H9 (cell line): ENCODE data around the gene CCDC141. TPM values are rescaled to one million over a fixed set of nuclear protein-coding genes. Genes with fewer than 3 reads are reported as not detected.

Experiments
- DNase-seq: peaks from one replicate; pipeline ENCODE4 v3.0.0-alpha.2; 2017
- H2AFZ ChIP-seq: one replicate; pipeline ENCODE4 v1.6.1; 2013; ENCODE audit warnings: mild to moderate bottlenecking, low read length, control low read depth, moderate library complexity
- H2AK5ac ChIP-seq: 2 replicates; pipeline ENCODE4 v1.6.1; 2013; ENCODE audit warnings: low read length, control low read depth, mixed read lengths; ENCODE audit not compliant: insufficient read length
- H2BK120ac ChIP-seq: one replicate; pipeline ENCODE4 v1.6.1; 2013; ENCODE audit warnings: low read depth, mild to moderate bottlenecking, low read length, control low read depth, inconsistent platforms; ENCODE audit not compliant: poor library complexity, severe bottlenecking
- H2BK12ac ChIP-seq: 2 replicates; pipeline ENCODE4 v1.6.1; 2013; ENCODE audit warnings: low read length, control low read depth, mixed read lengths, low read depth; ENCODE audit not compliant: insufficient read length
- H2BK15ac ChIP-seq: 2 replicates; pipeline ENCODE4 v1.6.1; 2013; ENCODE audit warnings: low read depth, low read length, control low read depth
- H2BK20ac ChIP-seq: one replicate; pipeline ENCODE4 v1.6.1; 2013; ENCODE audit warnings: low read depth, mild to moderate bottlenecking, low read length, control low read depth, inconsistent platforms; ENCODE audit not compliant: poor library complexity, severe bottlenecking
- H2BK5ac ChIP-seq: 2 replicates; pipeline ENCODE4 v1.6.1; 2013; ENCODE audit warnings: low read length, control low read depth, mixed read lengths; ENCODE audit not compliant: insufficient read length
- H3K14ac ChIP-seq: 2 replicates; pipeline ENCODE4 v1.6.1; 2013; ENCODE audit warnings: low read length, control low read depth; ENCODE audit not compliant: insufficient read depth
- H3K18ac ChIP-seq: 2 replicates; pipeline ENCODE4 v1.6.1; 2013; ENCODE audit warnings: low read depth, mild to moderate bottlenecking, mixed read lengths, low read length, control low read depth; ENCODE audit not compliant: insufficient read length
- H3K23ac ChIP-seq: 2 replicates; pipeline ENCODE4 v1.6.1; 2013; ENCODE audit warnings: low read length, control low read depth, mixed read lengths, low read depth; ENCODE audit not compliant: insufficient read length
- H3K23me2 ChIP-seq: 2 replicates; pipeline ENCODE4 v1.6.1; 2013; ENCODE audit warnings: low read depth, mild to moderate bottlenecking, mixed read lengths, low read length, control low read depth; ENCODE audit not compliant: insufficient read length, poor library complexity, severe bottlenecking
- H3K27ac ChIP-seq: 2 replicates; pipeline ENCODE4 v1.5.1; 2013; ENCODE audit warnings: low read length, control low read depth, mixed read lengths, low read depth; ENCODE audit not compliant: insufficient read length
- H3K27me3 ChIP-seq: 2 replicates; pipeline ENCODE4 v1.6.1; 2013; ENCODE audit warnings: low read length, control low read depth, inconsistent platforms; ENCODE audit not compliant: insufficient read depth
- H3K4ac ChIP-seq: 2 replicates; pipeline ENCODE4 v1.6.1; 2013; ENCODE audit warnings: low read depth, mild to moderate bottlenecking, control low read depth, inconsistent platforms, low read length, moderate library complexity
- H3K4me1 ChIP-seq: 2 replicates; pipeline ENCODE4 v1.6.1; 2013; ENCODE audit warnings: low read length, control low read depth, inconsistent platforms; ENCODE audit not compliant: insufficient read depth
- H3K4me2 ChIP-seq: 2 replicates; pipeline ENCODE4 v1.6.1; 2013; ENCODE audit warnings: low read length, control low read depth, mixed read lengths; ENCODE audit not compliant: insufficient read length, insufficient read depth
- H3K56ac ChIP-seq: 2 replicates; pipeline ENCODE4 v1.6.1; 2013; ENCODE audit warnings: low read depth, mild to moderate bottlenecking, mixed read lengths, low read length, control low read depth; ENCODE audit not compliant: insufficient read length
- H3K79me1 ChIP-seq: 2 replicates; pipeline ENCODE4 v1.6.1; 2013; ENCODE audit warnings: low read depth, mild to moderate bottlenecking, moderate library complexity, low read length, control low read depth, inconsistent platforms; ENCODE audit not compliant: insufficient read depth, poor library complexity, severe bottlenecking
- H3K79me2 ChIP-seq: 2 replicates; pipeline ENCODE4 v1.6.1; 2013; ENCODE audit warnings: low read length, control low read depth, inconsistent platforms; ENCODE audit not compliant: insufficient read depth
- H3K9ac ChIP-seq: 2 replicates; pipeline ENCODE4 v1.6.1; 2013; ENCODE audit warnings: low read length, control low read depth, mixed read lengths; ENCODE audit not compliant: insufficient read length; ENCODE audit errors: extremely low read depth
- H3K9me3 ChIP-seq: one replicate; pipeline ENCODE4 v1.6.1; 2013; ENCODE audit warnings: low read depth, low read length, inconsistent platforms; ENCODE audit not compliant: control insufficient read depth
- H3T11ph ChIP-seq: one replicate; pipeline ENCODE4 v1.6.1; 2013; ENCODE audit warnings: mild to moderate bottlenecking, low read length, control low read depth, inconsistent platforms
- H4K20me1 ChIP-seq: one replicate; pipeline ENCODE4 v1.6.1; 2013; ENCODE audit not compliant: control insufficient read depth, insufficient read length, insufficient read depth
- H4K5ac ChIP-seq: 2 replicates; pipeline ENCODE4 v1.6.1; 2013; ENCODE audit warnings: low read depth, mild to moderate bottlenecking, mixed read lengths, low read length, control low read depth; ENCODE audit not compliant: insufficient read length
- H4K8ac ChIP-seq: replicated peaks from 2 replicates; pipeline ENCODE4 v1.6.1; 2013; ENCODE audit warnings: low read length, control low read depth, mixed read lengths, low read depth; ENCODE audit not compliant: insufficient read length
- H4K91ac ChIP-seq: 2 replicates; pipeline ENCODE4 v1.6.1; 2013; ENCODE audit warnings: low read depth, mild to moderate bottlenecking, moderate library complexity, mixed read lengths, low read length, control low read depth; ENCODE audit not compliant: insufficient read length
- H3K27ac Mint-ChIP-seq, 3 experiments: 2 replicates in 2 of 3; 3 replicates in 1 of 3; pipeline ENCODE4 v1.8.0; 2020 to 2021; ENCODE audit warnings: mixed read lengths in 3 of 3, mild to moderate bottlenecking in 1 of 3, moderate library complexity in 1 of 3
- H3K27me3 Mint-ChIP-seq: 2 replicates; pipeline ENCODE4 v1.8.0; 2021; ENCODE audit warnings: low read depth, mild to moderate bottlenecking, moderate library complexity, mixed read lengths
- H3K36me3 Mint-ChIP-seq, 3 experiments: 2 replicates in 2 of 3; 3 replicates in 1 of 3; pipeline ENCODE4 v1.8.0; 2020 to 2021; ENCODE audit warnings: low read depth in 3 of 3, mixed read lengths in 3 of 3; ENCODE audit not compliant: insufficient read depth in 1 of 3
- H3K4me1 Mint-ChIP-seq, 2 experiments: 2 replicates each; pipeline ENCODE4 v1.8.0; 2020; ENCODE audit warnings: mixed read lengths in 2 of 2
- H3K4me3 Mint-ChIP-seq, 2 experiments: 2 replicates in 1 of 2; 3 replicates in 1 of 2; pipeline ENCODE4 v1.8.0; 2020 to 2021; ENCODE audit warnings: mild to moderate bottlenecking in 2 of 2, mixed read lengths in 2 of 2, moderate library complexity in 1 of 2
- H3K9me3 Mint-ChIP-seq, 2 experiments: 2 replicates in 1 of 2; 3 replicates in 1 of 2; pipeline ENCODE4 v1.8.0; 2020; ENCODE audit warnings: mild to moderate bottlenecking in 2 of 2, mixed read lengths in 2 of 2, moderate library complexity in 1 of 2
- CTCF ChIP-seq: fragments of 200-600 bp; sonication (generic); conservative IDR thresholded peaks from 3 replicates; pipeline ENCODE4 v1.8.0; 2021; ENCODE audit warnings: antibody characterized with exemption, mild to moderate bottlenecking
- WGBS: extraction: QIAGEN DNeasy Blood & Tissue Kit; methylation state at CpG from one replicate; pipeline ENCODE4 v1.1.7; 2013; ENCODE audit warnings: missing lambda C conversion rate, low lambda C conversion rate, mixed read lengths; ENCODE audit not compliant: insufficient read length; ENCODE audit errors: extremely low coverage; 5-methylcytosine and 5-hydroxymethylcytosine counted together
- total RNA-seq: library from RNA; stranded (reverse); gene quantifications from 2 replicates; pipeline ENCODE4 v1.2.1, GENCODE V29; 2021

The CCDC141 gene
- total RNA-seq, 1 experiment from 2014 or later: 1.0 TPM

GRCh38 chr2:178892751-178893625 lies 156.9 kb downstream of the CCDC141 start:
- Histone ChIP-seq H4K20me1 (no peaks in the 10 kb centered on the region), H3K79me2 (no peaks in the 10 kb centered on the region), H3T11ph (no peak overlapping the region), H2AFZ (no peak overlapping the region), H3K27ac (no peak overlapping the region), H4K91ac (no peak overlapping the region), H3K9me3 (no peaks in the 10 kb centered on the region), H3K4me1 (no peaks in the 10 kb centered on the region), H4K5ac (no peak overlapping the region), H3K79me1 (no peaks in the 10 kb centered on the region), H2BK5ac (no peak overlapping the region), H3K23ac (no peak overlapping the region), H2BK120ac (no peak overlapping the region), H3K23me2 (no peaks in the 10 kb centered on the region), H3K4ac (no peak overlapping the region), H3K56ac (no peak overlapping the region), H3K18ac (no peak overlapping the region), H3K4me2 (no peak overlapping the region), H2BK12ac (no peak overlapping the region), H3K27me3 (no peaks in the 10 kb centered on the region), H3K14ac (no peak overlapping the region), H2BK15ac (no peak overlapping the region), H3K9ac (no peak overlapping the region), H4K8ac (no peak overlapping the region), H2BK20ac (no peak overlapping the region), H2AK5ac (no peak overlapping the region)
- Mint-ChIP-seq H3K27ac (no peak overlapping the region), H3K36me3 (no peaks in the 10 kb centered on the region), H3K27me3 (no peaks in the 10 kb centered on the region), H3K4me1 (peaks cover 0 to 8% of the 10 kb centered on the region in 2 experiments; a peak in 3 of 4 replicates), H3K4me3 (no peak overlapping the region), H3K9me3 (no peaks in the 10 kb centered on the region)
- TF ChIP-seq CTCF: no peak
- no peak for DNase-seq
- no CpG with 5 or more reads among the region's 5 CpGs for WGBS
